ENCODE data around the gene FOXQ1. TPM values are rescaled to one million over a fixed set of nuclear protein-coding genes. Genes with fewer than 3 reads are reported as not detected.

The FOXQ1 gene
- total and polyA plus RNA-seq, 4 experiments from 2014 or later, result not detected

DNA sequence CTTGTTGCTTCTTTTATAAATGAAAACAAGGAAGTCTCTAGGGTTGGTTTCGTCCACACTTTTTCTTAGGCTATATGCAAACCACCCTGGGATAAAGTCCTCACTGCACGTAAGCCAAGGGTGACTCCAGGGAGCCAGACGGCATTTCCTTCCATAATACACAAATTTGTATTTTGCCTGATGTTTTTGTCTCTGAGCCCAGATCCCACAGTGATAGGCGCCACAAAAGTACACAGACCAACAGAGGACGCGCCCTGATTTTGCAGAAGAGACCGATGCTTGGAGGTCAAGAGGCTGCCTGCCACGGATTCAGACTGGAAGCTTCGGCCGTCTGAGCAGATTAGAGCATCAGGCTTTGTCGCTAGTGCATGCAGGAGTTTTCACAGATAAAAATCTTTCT lies 22.8 kb downstream of the FOXQ1 start:
- no peak overlapping the region for H3K27ac Mint-ChIP-seq
- H3K4me3 Mint-ChIP-seq, result no peak overlapping the region
- Histone ChIP-seq H3K36me3 (ENCODE audit: insufficient read depth, low read length) (no peaks in the 10 kb centered on the region), H3K27ac (ENCODE audit: low read depth, low read length) (no peak overlapping the region), H3K9me3 (ENCODE audit: control insufficient read depth in 1 of 2, low read length in 2 of 2) (no peaks in the 10 kb centered on the region), H3K4me1 (ENCODE audit: insufficient read depth, low read length) (no peaks in the 10 kb centered on the region), H3K27me3 (ENCODE audit: insufficient read depth, low read length) (no peaks in the 10 kb centered on the region), H3K4me3 (ENCODE audit: low read length in 2 of 2) (no peak overlapping the region)
- intact Hi-C loops (cut with micrococcal nuclease), result no loop called here
- DNase-seq, result no peak
- peaks cover 0 to 16% (median 11%) of the 10 kb centered on the region in 8 donors for H3K9me3 Mint-ChIP-seq
- CTCF ChIA-PET (ENCODE audit: partially characterized antibody), result no interaction called here
- H3K27me3 Mint-ChIP-seq, result peaks cover 17 to 21% of the 10 kb centered on the region in 2 donors
- H3K4me1 Mint-ChIP-seq, result no peaks in the 10 kb centered on the region
- POLR2A ChIA-PET (ENCODE audit: partially characterized antibody), result no interaction called here
- H3K36me3 Mint-ChIP-seq, result no peaks in the 10 kb centered on the region

- POLR2A ChIA-PET (ENCODE audit: partially characterized antibody), result no interaction called here
Observed at GRCh38 chr6:1335367-1336037, 23.6 kb downstream of the FOXQ1 start.

GRCh38 chr6:1336246-1336843 lies 24.4 kb downstream of the FOXQ1 start:
- no peaks in the 10 kb centered on the region for H3K4me1 Mint-ChIP-seq
- H3K27me3 Mint-ChIP-seq, result peaks cover 19 to 22% of the 10 kb centered on the region in 2 donors
- no peaks in the 10 kb centered on the region for H3K36me3 ChIP-seq (ENCODE audit: insufficient read depth, low read length)
- DNase-seq, result no peak
- H3K4me1 ChIP-seq (ENCODE audit: insufficient read depth, low read length), result no peaks in the 10 kb centered on the region
- intact Hi-C loops (cut with micrococcal nuclease), result no loop called here
- no peak overlapping the region for H3K4me3 ChIP-seq (ENCODE audit: low read length in 2 of 2)
- ChIA-PET POLR2A (ENCODE audit: partially characterized antibody) (no interaction called here), CTCF (ENCODE audit: partially characterized antibody) (no interaction called here)
- no peak overlapping the region for H3K27ac ChIP-seq (ENCODE audit: low read depth, low read length)
- no peaks in the 10 kb centered on the region for H3K9me3 ChIP-seq (ENCODE audit: control insufficient read depth in 1 of 2, low read length in 2 of 2)
- H3K27ac Mint-ChIP-seq, result no peak overlapping the region
- peaks cover 0 to 2% (median 0%) of the 10 kb centered on the region in 8 donors for H3K9me3 Mint-ChIP-seq
- H3K27me3 ChIP-seq (ENCODE audit: insufficient read depth, low read length), result no peaks in the 10 kb centered on the region
- no peak overlapping the region for H3K4me3 Mint-ChIP-seq
- H3K36me3 Mint-ChIP-seq, result no peaks in the 10 kb centered on the region

More at GRCh38 chr6:1335367-1336037, 23.6 kb downstream of the FOXQ1 start:
- intact Hi-C loops (cut with micrococcal nuclease), result no loop called here
- CTCF ChIA-PET (ENCODE audit: partially characterized antibody), result no interaction called here
- H3K27me3 ChIP-seq (ENCODE audit: insufficient read depth, low read length), result no peaks in the 10 kb centered on the region
- Mint-ChIP-seq H3K27ac (no peak overlapping the region), H3K4me1 (no peaks in the 10 kb centered on the region), H3K4me3 (no peak overlapping the region), H3K9me3 (peaks cover 0 to 8% (median 5%) of the 10 kb centered on the region in 8 donors), H3K36me3 (no peaks in the 10 kb centered on the region), H3K27me3 (peaks cover 16 to 20% of the 10 kb centered on the region in 2 donors)
- H3K4me3 ChIP-seq (ENCODE audit: low read length in 2 of 2), result no peak overlapping the region
- no peaks in the 10 kb centered on the region for H3K4me1 ChIP-seq (ENCODE audit: insufficient read depth, low read length)
- no peak for DNase-seq
- no peak overlapping the region for H3K27ac ChIP-seq (ENCODE audit: low read depth, low read length)
- H3K36me3 ChIP-seq (ENCODE audit: insufficient read depth, low read length), result no peaks in the 10 kb centered on the region
- H3K9me3 ChIP-seq (ENCODE audit: control insufficient read depth in 1 of 2, low read length in 2 of 2), result no peaks in the 10 kb centered on the region

DNA sequence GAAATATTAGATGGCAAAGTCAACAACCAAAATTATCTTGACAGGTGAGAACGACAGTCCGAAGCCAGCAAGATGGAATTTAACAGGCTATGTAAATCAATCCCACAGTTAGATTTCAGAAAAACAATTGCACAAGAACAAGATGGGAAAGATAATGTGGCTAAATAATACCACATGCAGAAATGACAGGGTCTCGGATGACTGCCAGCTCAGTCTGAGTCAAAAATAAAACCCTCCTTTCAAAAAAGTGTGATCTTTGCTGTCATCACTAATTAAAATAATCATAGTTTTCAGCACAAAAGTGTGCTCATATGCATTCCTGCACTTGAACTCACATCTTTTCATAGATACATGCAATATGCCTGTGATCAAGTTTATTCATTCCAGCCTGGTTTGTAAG lies 25.9 kb downstream of the FOXQ1 start:
- H3K27me3 Mint-ChIP-seq, result peaks cover 22 to 26% of the 10 kb centered on the region in 2 donors
- no peaks in the 10 kb centered on the region for H3K4me1 Mint-ChIP-seq
- Histone ChIP-seq H3K4me1 (ENCODE audit: insufficient read depth, low read length) (no peaks in the 10 kb centered on the region), H3K27ac (ENCODE audit: low read depth, low read length) (no peak overlapping the region), H3K9me3 (ENCODE audit: control insufficient read depth in 1 of 2, low read length in 2 of 2) (no peaks in the 10 kb centered on the region), H3K27me3 (ENCODE audit: insufficient read depth, low read length) (no peaks in the 10 kb centered on the region), H3K36me3 (ENCODE audit: insufficient read depth, low read length) (no peaks in the 10 kb centered on the region), H3K4me3 (ENCODE audit: low read length in 2 of 2) (no peak overlapping the region)
- H3K27ac Mint-ChIP-seq, result no peak overlapping the region
- H3K36me3 Mint-ChIP-seq, result no peaks in the 10 kb centered on the region
- H3K9me3 Mint-ChIP-seq, result peaks cover 0 to 2% (median 0%) of the 10 kb centered on the region in 8 donors
- intact Hi-C loops (cut with micrococcal nuclease), result no loop called here
- ChIA-PET POLR2A (ENCODE audit: partially characterized antibody) (no interaction called here), CTCF (ENCODE audit: partially characterized antibody) (no interaction called here)
- H3K4me3 Mint-ChIP-seq, result no peak overlapping the region
- no peak for DNase-seq

- H3K9me3 ChIP-seq (ENCODE audit: control insufficient read depth in 1 of 2, low read length in 2 of 2), result peaks cover 0 to under 1% of the 10 kb centered on the region in 2 donors
- H3K4me1 ChIP-seq (ENCODE audit: insufficient read depth, low read length), result no peaks in the 10 kb centered on the region
- CTCF ChIA-PET (ENCODE audit: partially characterized antibody), result no interaction called here
- peaks cover 8% of the 10 kb centered on the region for H3K27me3 ChIP-seq (ENCODE audit: insufficient read depth, low read length)
- no peak overlapping the region for H3K27ac ChIP-seq (ENCODE audit: low read depth, low read length)
- no peak overlapping the region for H3K4me3 ChIP-seq (ENCODE audit: low read length in 2 of 2)
- DNase-seq, result no peak
- intact Hi-C loops (cut with micrococcal nuclease), result no loop called here
- Mint-ChIP-seq H3K36me3 (peaks cover 0 to 1% of the 10 kb centered on the region in 2 donors), H3K4me1 (no peaks in the 10 kb centered on the region), H3K9me3 (peaks cover 5 to 40% (median 32%) of the 10 kb centered on the region in 8 donors), H3K27ac (no peak overlapping the region), H3K4me3 (no peak overlapping the region), H3K27me3 (peaks cover 23 to 28% of the 10 kb centered on the region in 2 donors)
- H3K36me3 ChIP-seq (ENCODE audit: insufficient read depth, low read length), result no peaks in the 10 kb centered on the region
- POLR2A ChIA-PET (ENCODE audit: partially characterized antibody), result no interaction called here
Observed at GRCh38 chr6:1346101-1346500, 34.2 kb downstream of the FOXQ1 start.

DNA sequence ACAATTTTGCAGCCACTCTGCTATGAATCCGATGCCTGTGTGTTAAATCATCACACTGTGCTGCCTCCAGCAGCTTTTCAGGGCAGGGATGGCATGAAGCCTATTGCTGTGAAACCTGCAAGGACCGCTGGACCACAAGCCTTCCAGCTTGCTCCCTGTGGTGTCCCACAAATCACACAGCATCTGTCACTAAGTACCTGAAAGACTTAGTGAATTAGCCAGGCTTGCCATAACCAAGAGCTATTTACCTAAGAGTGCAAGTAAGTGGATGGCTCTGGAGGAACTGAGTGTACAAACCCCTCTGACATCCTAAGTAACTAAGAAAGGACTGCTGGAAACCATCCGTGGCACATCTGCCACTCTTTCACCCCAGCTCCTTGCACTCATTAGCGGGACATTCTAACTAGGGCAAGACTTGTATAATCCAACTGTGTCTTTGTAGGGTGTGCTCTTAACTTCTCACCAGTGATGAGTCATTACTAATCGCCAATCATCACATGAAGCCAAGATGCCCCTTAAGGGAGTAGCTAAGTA lies 34.7 kb downstream of the FOXQ1 start:
- Mint-ChIP-seq H3K36me3 (peaks cover 0 to 1% of the 10 kb centered on the region in 2 donors), H3K9me3 (peaks cover 7 to 45% (median 38%) of the 10 kb centered on the region in 8 donors), H3K4me3 (no peak overlapping the region), H3K27ac (no peak overlapping the region), H3K4me1 (no peaks in the 10 kb centered on the region), H3K27me3 (peaks cover 21 to 27% of the 10 kb centered on the region in 2 donors)
- intact Hi-C loops (cut with micrococcal nuclease), result no loop called here
- no peaks in the 10 kb centered on the region for H3K36me3 ChIP-seq (ENCODE audit: insufficient read depth, low read length)
- no peaks in the 10 kb centered on the region for H3K4me1 ChIP-seq (ENCODE audit: insufficient read depth, low read length)
- H3K27ac ChIP-seq (ENCODE audit: low read depth, low read length), result no peak overlapping the region
- H3K9me3 ChIP-seq (ENCODE audit: control insufficient read depth in 1 of 2, low read length in 2 of 2), result peaks cover 0 to 5% of the 10 kb centered on the region in 2 donors
- no peak overlapping the region for H3K4me3 ChIP-seq (ENCODE audit: low read length in 2 of 2)
- POLR2A ChIA-PET (ENCODE audit: partially characterized antibody), result no interaction called here
- DNase-seq, result no peak
- peaks cover 8% of the 10 kb centered on the region for H3K27me3 ChIP-seq (ENCODE audit: insufficient read depth, low read length)
- CTCF ChIA-PET (ENCODE audit: partially characterized antibody), result no interaction called here

- DNase-seq, result no peak
- Mint-ChIP-seq H3K27me3 (peaks cover 20 to 23% of the 10 kb centered on the region in 2 donors), H3K4me1 (no peaks in the 10 kb centered on the region), H3K9me3 (peaks cover 7 to 49% (median 42%) of the 10 kb centered on the region in 8 donors), H3K27ac (no peak overlapping the region), H3K4me3 (no peak overlapping the region), H3K36me3 (peaks cover 1 to 3% of the 10 kb centered on the region in 2 donors)
- no peaks in the 10 kb centered on the region for H3K36me3 ChIP-seq (ENCODE audit: insufficient read depth, low read length)
- no peak overlapping the region for H3K27ac ChIP-seq (ENCODE audit: low read depth, low read length)
- H3K9me3 ChIP-seq (ENCODE audit: control insufficient read depth in 1 of 2, low read length in 2 of 2), result peaks cover 0 to 5% of the 10 kb centered on the region in 2 donors
- H3K27me3 ChIP-seq (ENCODE audit: insufficient read depth, low read length), result peaks cover 8% of the 10 kb centered on the region
- intact Hi-C loops (cut with micrococcal nuclease), result no loop called here
- ChIA-PET CTCF (ENCODE audit: partially characterized antibody) (no interaction called here), POLR2A (ENCODE audit: partially characterized antibody) (no interaction called here)
- no peaks in the 10 kb centered on the region for H3K4me1 ChIP-seq (ENCODE audit: insufficient read depth, low read length)
- H3K4me3 ChIP-seq (ENCODE audit: low read length in 2 of 2), result no peak overlapping the region
Observed at GRCh38 chr6:1347161-1347560, 35.3 kb downstream of the FOXQ1 start.

Data from CD4-positive, alpha-beta memory T cell (primary cell).